H1 (cell line): Measurements from ENCODE around the gene CRKL. TPM values are rescaled to one million over a fixed set of nuclear protein-coding genes. Genes with fewer than 3 reads are reported as not detected.

Experiments
- SIRT6 ChIP-seq: IDR thresholded peaks from one replicate; pipeline ENCODE4 v1.7.1; 2012; ENCODE audit warnings: low read length, inconsistent platforms
- polyA plus RNA-seq, 7 experiments: library from polyadenylated mRNA; depleted of rRNA in 3 of 7; stranded (reverse) in 5 of 7; unstranded in 2 of 7; fragments of >200 nt in 5 of 7; fragments of 200-250 nt in 2 of 7; gene quantifications; 1 replicate in 5 of 7; 2 replicates in 1 of 7; 4 replicates in 1 of 7; pipeline versions ENCODE4 v1.2.1 to v1.2.3, GENCODE V29; 2011 to 2013; ENCODE audit warnings: missing spikeins in 2 of 7, mixed read lengths in 2 of 7
- total RNA-seq: library from RNA; stranded (reverse); fragmentation: NEBNext Ultra II Directional; extraction: Animal tissue kit (Norgen Biotek cat#: 25700); gene quantifications from 2 replicates; pipeline ENCODE4 v1.2.1, GENCODE V29; 2021
- TF ChIP-seq, protein P1 (sequence below): fragments of 300-600 bp; sonication (generic); IDR thresholded peaks from 2 replicates; pipeline ENCODE4 v1.7.1; 2012; ENCODE audit warnings: low read length, moderate library complexity, mild to moderate bottlenecking, inconsistent platforms; ENCODE audit not compliant: insufficient replicate concordance

The CRKL gene
- total and polyA plus RNA-seq, 2 of the 8 experiments (the other 6 are each of a cell fraction or from before 2014, with no cell fraction given), result 34.5 to 94.5 TPM

DNA sequence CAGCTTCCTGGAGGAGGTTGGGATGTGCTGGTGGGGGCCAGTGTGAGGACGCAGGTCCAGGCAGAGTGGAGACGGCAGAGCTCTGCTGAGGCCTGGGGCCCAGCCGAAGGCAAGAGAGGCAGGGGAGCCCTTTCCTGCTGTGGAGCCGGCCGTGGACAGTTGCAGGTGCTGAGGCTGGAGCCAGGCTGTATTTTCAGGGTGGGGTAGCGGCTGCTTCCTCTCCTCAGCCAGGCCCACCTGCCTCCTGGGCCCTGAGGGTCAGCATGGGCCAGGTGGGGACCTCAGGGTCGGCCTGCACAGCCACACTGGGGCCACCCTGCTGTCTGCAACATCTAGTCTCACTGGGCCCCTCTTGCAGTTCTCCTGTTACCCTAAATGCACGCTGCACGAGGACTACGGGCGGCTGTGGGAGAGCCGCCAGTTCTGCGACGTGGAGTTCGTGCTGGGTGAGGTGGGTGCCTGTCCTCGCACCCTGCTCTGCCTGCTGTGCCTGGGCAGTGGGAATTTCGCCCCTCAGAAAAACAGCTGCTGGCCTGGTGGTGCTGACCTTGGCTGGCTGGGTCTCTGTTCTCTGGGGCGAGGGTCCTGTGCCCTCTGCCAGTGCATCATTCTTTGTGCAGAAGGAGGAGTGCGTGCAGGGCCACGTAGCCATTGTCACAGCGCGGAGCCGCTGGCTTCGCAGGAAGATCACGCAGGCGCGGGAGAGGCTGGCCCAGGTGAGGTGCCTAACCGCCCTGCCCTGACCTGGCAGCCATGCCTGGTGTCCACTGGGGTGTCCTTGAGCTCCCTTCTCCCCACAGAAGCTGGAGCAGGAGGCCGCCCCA, 76.3 kb downstream of the CRKL start (continued):
- TF ChIP-seq, protein P1, sequence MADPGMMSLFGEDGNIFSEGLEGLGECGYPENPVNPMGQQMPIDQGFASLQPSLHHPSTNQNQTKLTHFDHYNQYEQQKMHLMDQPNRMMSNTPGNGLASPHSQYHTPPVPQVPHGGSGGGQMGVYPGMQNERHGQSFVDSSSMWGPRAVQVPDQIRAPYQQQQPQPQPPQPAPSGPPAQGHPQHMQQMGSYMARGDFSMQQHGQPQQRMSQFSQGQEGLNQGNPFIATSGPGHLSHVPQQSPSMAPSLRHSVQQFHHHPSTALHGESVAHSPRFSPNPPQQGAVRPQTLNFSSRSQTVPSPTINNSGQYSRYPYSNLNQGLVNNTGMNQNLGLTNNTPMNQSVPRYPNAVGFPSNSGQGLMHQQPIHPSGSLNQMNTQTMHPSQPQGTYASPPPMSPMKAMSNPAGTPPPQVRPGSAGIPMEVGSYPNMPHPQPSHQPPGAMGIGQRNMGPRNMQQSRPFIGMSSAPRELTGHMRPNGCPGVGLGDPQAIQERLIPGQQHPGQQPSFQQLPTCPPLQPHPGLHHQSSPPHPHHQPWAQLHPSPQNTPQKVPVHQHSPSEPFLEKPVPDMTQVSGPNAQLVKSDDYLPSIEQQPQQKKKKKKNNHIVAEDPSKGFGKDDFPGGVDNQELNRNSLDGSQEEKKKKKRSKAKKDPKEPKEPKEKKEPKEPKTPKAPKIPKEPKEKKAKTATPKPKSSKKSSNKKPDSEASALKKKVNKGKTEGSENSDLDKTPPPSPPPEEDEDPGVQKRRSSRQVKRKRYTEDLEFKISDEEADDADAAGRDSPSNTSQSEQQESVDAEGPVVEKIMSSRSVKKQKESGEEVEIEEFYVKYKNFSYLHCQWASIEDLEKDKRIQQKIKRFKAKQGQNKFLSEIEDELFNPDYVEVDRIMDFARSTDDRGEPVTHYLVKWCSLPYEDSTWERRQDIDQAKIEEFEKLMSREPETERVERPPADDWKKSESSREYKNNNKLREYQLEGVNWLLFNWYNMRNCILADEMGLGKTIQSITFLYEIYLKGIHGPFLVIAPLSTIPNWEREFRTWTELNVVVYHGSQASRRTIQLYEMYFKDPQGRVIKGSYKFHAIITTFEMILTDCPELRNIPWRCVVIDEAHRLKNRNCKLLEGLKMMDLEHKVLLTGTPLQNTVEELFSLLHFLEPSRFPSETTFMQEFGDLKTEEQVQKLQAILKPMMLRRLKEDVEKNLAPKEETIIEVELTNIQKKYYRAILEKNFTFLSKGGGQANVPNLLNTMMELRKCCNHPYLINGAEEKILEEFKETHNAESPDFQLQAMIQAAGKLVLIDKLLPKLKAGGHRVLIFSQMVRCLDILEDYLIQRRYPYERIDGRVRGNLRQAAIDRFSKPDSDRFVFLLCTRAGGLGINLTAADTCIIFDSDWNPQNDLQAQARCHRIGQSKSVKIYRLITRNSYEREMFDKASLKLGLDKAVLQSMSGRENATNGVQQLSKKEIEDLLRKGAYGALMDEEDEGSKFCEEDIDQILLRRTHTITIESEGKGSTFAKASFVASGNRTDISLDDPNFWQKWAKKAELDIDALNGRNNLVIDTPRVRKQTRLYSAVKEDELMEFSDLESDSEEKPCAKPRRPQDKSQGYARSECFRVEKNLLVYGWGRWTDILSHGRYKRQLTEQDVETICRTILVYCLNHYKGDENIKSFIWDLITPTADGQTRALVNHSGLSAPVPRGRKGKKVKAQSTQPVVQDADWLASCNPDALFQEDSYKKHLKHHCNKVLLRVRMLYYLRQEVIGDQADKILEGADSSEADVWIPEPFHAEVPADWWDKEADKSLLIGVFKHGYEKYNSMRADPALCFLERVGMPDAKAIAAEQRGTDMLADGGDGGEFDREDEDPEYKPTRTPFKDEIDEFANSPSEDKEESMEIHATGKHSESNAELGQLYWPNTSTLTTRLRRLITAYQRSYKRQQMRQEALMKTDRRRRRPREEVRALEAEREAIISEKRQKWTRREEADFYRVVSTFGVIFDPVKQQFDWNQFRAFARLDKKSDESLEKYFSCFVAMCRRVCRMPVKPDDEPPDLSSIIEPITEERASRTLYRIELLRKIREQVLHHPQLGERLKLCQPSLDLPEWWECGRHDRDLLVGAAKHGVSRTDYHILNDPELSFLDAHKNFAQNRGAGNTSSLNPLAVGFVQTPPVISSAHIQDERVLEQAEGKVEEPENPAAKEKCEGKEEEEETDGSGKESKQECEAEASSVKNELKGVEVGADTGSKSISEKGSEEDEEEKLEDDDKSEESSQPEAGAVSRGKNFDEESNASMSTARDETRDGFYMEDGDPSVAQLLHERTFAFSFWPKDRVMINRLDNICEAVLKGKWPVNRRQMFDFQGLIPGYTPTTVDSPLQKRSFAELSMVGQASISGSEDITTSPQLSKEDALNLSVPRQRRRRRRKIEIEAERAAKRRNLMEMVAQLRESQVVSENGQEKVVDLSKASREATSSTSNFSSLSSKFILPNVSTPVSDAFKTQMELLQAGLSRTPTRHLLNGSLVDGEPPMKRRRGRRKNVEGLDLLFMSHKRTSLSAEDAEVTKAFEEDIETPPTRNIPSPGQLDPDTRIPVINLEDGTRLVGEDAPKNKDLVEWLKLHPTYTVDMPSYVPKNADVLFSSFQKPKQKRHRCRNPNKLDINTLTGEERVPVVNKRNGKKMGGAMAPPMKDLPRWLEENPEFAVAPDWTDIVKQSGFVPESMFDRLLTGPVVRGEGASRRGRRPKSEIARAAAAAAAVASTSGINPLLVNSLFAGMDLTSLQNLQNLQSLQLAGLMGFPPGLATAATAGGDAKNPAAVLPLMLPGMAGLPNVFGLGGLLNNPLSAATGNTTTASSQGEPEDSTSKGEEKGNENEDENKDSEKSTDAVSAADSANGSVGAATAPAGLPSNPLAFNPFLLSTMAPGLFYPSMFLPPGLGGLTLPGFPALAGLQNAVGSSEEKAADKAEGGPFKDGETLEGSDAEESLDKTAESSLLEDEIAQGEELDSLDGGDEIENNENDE, result no peak
- TF ChIP-seq SIRT6, result no peak
